ENCODE data around the gene ARHGAP24. TPM values are rescaled to one million over a fixed set of nuclear protein-coding genes. Genes with fewer than 3 reads are reported as not detected.
"Not testable (repeated sequence)": the region's sequence is repeated elsewhere in the genome, so short reads cannot be mapped to it uniquely, and the experiment has no call there.

The ARHGAP24 gene
- total and polyA plus RNA-seq, 12 donors = 0.72 to 53.4 (median 4.4) TPM

- Histone ChIP-seq H3K9me3 (replicated peaks in 1 of 3) (no peaks in the 10 kb centered on the region), H3K27ac (no peak overlapping the region), H3K27me3 (no peaks in the 10 kb centered on the region), H3K4me3 (no peak overlapping the region), H3K4me1 (replicated peaks in 1 of 2) (no peaks in the 10 kb centered on the region), H3K36me3 (replicated peaks in 1 of 2) (no peaks in the 10 kb centered on the region)
- no peak for DNase-seq
- TF ChIP-seq CTCF (IDR thresholded peaks at IDR 0.05) (no peak), POLR2A (IDR thresholded peaks at IDR 0.05) (no peak)
- WGBS, 4 donors = 83 to 96% (median 84%) methylated on average over 3 to 7 of the region's 7 CpGs
- intact Hi-C loops (cut with DNase I) = no loop called here
These were observed 436.0 kb downstream of the ARHGAP24 start for GRCh38 chr4:85910985-85911384.

- intact Hi-C loops (cut with DNase I) = no loop called here
- Histone ChIP-seq H3K9me3 (replicated peaks in 1 of 3) (no peaks in the 10 kb centered on the region), H3K36me3 (replicated peaks in 1 of 2) (no peaks in the 10 kb centered on the region), H3K27ac (no peak overlapping the region), H3K27me3 (peaks cover 2% of the 10 kb centered on the region), H3K4me1 (replicated peaks in 1 of 2) (no peaks in the 10 kb centered on the region), H3K4me3 (no peak overlapping the region)
- WGBS, 4 donors = 87 to 94% (median 88%) methylated on average over 5 of the region's 5 CpGs
- DNase-seq = no peak
- no peak for TF ChIP-seq CTCF (IDR thresholded peaks at IDR 0.05)
- TF ChIP-seq POLR2A (IDR thresholded peaks at IDR 0.05) = no peak
These were observed 439.2 kb downstream of the ARHGAP24 start for GRCh38 chr4:85913931-85914694.

- DNase-seq; H3K36me3 ChIP-seq (replicated peaks in 1 of 2); H3K9me3 ChIP-seq (replicated peaks in 1 of 3); H3K4me1 ChIP-seq (replicated peaks in 1 of 2); H3K4me3 ChIP-seq; intact Hi-C loops (cut with DNase I); H3K27me3 ChIP-seq; H3K27ac ChIP-seq: not testable (repeated sequence)
- 45 to 91% (median 87%) methylated on average over 4 to 6 of the region's 6 CpGs for WGBS, 4 donors
These were observed 440.6 kb downstream of the ARHGAP24 start for GRCh38 chr4:85915570-85915969.

- intact Hi-C loops (cut with DNase I) = no loop called here
- Histone ChIP-seq H3K27me3 (peaks cover 2% of the 10 kb centered on the region), H3K27ac (no peak overlapping the region), H3K36me3 (replicated peaks in 1 of 2) (no peaks in the 10 kb centered on the region), H3K4me3 (no peak overlapping the region), H3K9me3 (replicated peaks in 1 of 3) (no peaks in the 10 kb centered on the region), H3K4me1 (replicated peaks in 1 of 2) (no peaks in the 10 kb centered on the region)
- TF ChIP-seq CTCF (IDR thresholded peaks at IDR 0.05) (no peak), POLR2A (IDR thresholded peaks at IDR 0.05) (no peak)
- WGBS, 4 donors = 86 to 89% (median 87%) methylated on average over 6 of the region's 6 CpGs
- DNase-seq = no peak
These were observed 444.4 kb downstream of the ARHGAP24 start for GRCh38 chr4:85919200-85919887.
